ENCODE data around the gene PSEN1. TPM values are rescaled to one million over a fixed set of nuclear protein-coding genes. Genes with fewer than 3 reads are reported as not detected.
"Not testable (repeated sequence)": the region's sequence is repeated elsewhere in the genome, so short reads cannot be mapped to it uniquely, and the experiment has no call there.

PSEN1 gene
- total and polyA plus RNA-seq, 10 of the 15 experiments (the other 5 are each of a cell fraction or from before 2014, with no cell fraction given) = 8.9 to 32.3 (median 21.8) TPM

DNA sequence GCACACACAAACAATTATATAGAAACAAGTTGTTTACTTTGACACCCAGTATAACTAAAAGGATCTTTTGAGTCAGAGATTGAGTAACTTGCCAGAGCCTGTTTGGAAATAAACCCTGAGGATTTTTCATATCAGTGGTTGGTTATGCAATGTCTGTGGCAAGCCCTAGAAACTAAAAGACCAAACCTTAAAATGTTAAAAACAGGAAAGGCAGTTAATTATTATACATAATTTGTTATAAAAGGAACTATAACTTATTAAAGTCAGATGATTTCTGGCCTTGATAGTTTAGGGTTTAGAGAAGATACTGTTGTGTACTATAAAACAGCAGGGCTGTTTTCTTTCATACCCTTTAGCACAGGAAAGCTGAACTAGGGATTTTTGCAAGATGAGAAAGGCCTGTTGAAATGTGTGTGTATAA lies 44.1 kb downstream of the PSEN1 start (continued):
- TF ChIP-seq EZH2 (IDR thresholded peaks at IDR 0.05; ENCODE audit: borderline replicate concordance, control insufficient read depth, low read depth, low read length) = no peak
- no peak for TF ChIP-seq IKZF1 (conservative IDR thresholded peaks at IDR 0.05)
- no peak for TF ChIP-seq NFXL1 (IDR thresholded peaks at IDR 0.05; ENCODE audit: borderline replicate concordance)
- TF ChIP-seq E2F8 (IDR thresholded peaks at IDR 0.05; ENCODE audit: low read depth, partially characterized antibody) = no peak
- no peak for TF ChIP-seq CEBPZ (IDR thresholded peaks at IDR 0.05; ENCODE audit: low read depth, low read length)
- no peak for TF ChIP-seq YY1 (IDR thresholded peaks at IDR 0.05; ENCODE audit: low read depth, low read length)
- TF ChIP-seq ZBTB11 (CRISPR knock-in tag; IDR thresholded peaks at IDR 0.05) = no peak
- no peak for TF ChIP-seq YBX1 (IDR thresholded peaks at IDR 0.05)
- no peak for TF ChIP-seq EED (IDR thresholded peaks at IDR 0.05; ENCODE audit: low read depth)

DNA sequence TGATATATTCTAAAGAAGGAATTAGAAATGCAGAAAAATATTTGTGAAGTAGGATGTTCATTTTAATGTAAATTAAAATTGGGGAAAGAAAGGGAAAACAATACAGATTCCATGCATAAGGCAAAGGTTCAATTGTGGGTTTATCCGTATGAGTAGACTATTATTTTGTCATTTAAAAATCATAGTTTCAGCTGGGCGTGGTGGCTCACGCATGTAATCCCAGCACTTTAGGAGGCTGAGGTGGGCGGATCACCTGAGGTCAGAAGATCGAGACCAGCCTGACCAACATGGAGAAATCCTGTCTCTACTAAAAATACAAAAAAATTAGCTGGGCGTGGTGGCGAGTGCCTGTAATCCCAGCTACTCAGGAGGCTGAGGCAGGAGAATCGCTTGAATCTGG lies 44.7 kb downstream of the PSEN1 start:
- CTCF ChIA-PET; H3K36me3 ChIP-seq (ENCODE audit: control insufficient read depth in 2 of 2, insufficient read depth in 2 of 2, low read length in 1 of 2): not testable (repeated sequence)

More for the DNA sequence above, 44.7 kb downstream of the PSEN1 start:
- RAD21 ChIA-PET (ENCODE audit: unreplicated experiment); BruUV-seq (replicated peaks); H3K9me3 ChIP-seq (replicated peaks; ENCODE audit: control insufficient read depth, insufficient read depth, low read length); DNase-seq (ENCODE audit: low read depth, low spot score); POLR2A ChIA-PET; H2AFZ ChIP-seq (ENCODE audit: control insufficient read depth, low read depth, low read length); in situ Hi-C loops (cut with MboI); ATAC-seq; H3K27ac ChIP-seq (ENCODE audit: control insufficient read depth, insufficient read depth); H3K4me3 ChIP-seq; SMC1A ChIA-PET (ENCODE audit: uncharacterized antibody, unreplicated experiment); intact Hi-C loops (cut with micrococcal nuclease; ENCODE audit: unreplicated experiment); H3K4me2 ChIP-seq (ENCODE audit: control insufficient read depth, insufficient read depth); H3K4me1 ChIP-seq (ENCODE audit: control insufficient read depth, insufficient read depth, low read length); H3K79me2 ChIP-seq (ENCODE audit: control insufficient read depth, insufficient read depth, low read length); H4K20me1 ChIP-seq (ENCODE audit: control insufficient read depth, insufficient read depth); H3K27me3 ChIP-seq (replicated peaks in 1 of 2; ENCODE audit: control insufficient read depth in 2 of 2, insufficient read depth in 2 of 2, low read length in 1 of 2); H3K9ac ChIP-seq (ENCODE audit: control insufficient read depth, insufficient read depth, low read length); FAIRE-seq: not testable (repeated sequence)
- WGBS (ENCODE audit: insufficient coverage, insufficient replicate concordance, low lambda C conversion rate, missing lambda C conversion rate) = 100% methylated on average over 8 of the region's 8 CpGs

All from GM12878 (cell line).